Kidney (tissue), 14 donors: ENCODE measurements around the gene LPAR2. TPM values are rescaled to one million over a fixed set of nuclear protein-coding genes. Genes with fewer than 3 reads are reported as not detected.

Experiments used
- DNase-seq, 5 donors: peaks; one replicate each; pipeline ENCODE4 v3.0.0-alpha.2; 2013 to 2020
- FAIRE-seq: peaks from 2 replicates; lab custom pipeline; 2012; peaks lifted over from hg19 to GRCh38; lab: Jason Lieb, UNC
- H3K27ac ChIP-seq, 2 donors: one replicate each; pipeline ENCODE4 v1.7.0; 2013; ENCODE audit warnings: low read depth in 2 of 2, low read length in 2 of 2, inconsistent platforms in 1 of 2
- H3K27me3 ChIP-seq: one replicate; pipeline ENCODE4 v1.7.1; 2013; ENCODE audit warnings: low read length, inconsistent platforms; ENCODE audit not compliant: control insufficient read depth, insufficient read depth
- H3K36me3 ChIP-seq, 3 donors: one replicate each; pipeline versions ENCODE4 v1.7.0 to v1.7.1; 2013; ENCODE audit warnings: low read length in 3 of 3, control low read depth in 1 of 3, inconsistent platforms in 1 of 3; ENCODE audit not compliant: insufficient read depth in 3 of 3, control insufficient read depth in 2 of 3
- H3K4me1 ChIP-seq, 3 donors: one replicate each; pipeline versions ENCODE4 v1.7.0 to v1.7.1; 2013; ENCODE audit warnings: low read length in 3 of 3, inconsistent platforms in 1 of 3, low read depth in 1 of 3; ENCODE audit not compliant: control insufficient read depth in 2 of 3, insufficient read depth in 2 of 3
- H3K4me3 ChIP-seq, 3 donors: one replicate each; pipeline versions ENCODE4 v1.7.0 to v1.8.1; 2013; ENCODE audit warnings: low read length in 3 of 3, control low read depth in 1 of 3, inconsistent platforms in 1 of 3
- H3K9ac ChIP-seq, 3 donors: one replicate each; pipeline versions ENCODE4 v1.7.0 to v1.7.1; 2013; ENCODE audit warnings: low read length in 3 of 3, control low read depth in 1 of 3, inconsistent platforms in 1 of 3
- H3K9me3 ChIP-seq, 3 donors: one replicate each; pipeline versions ENCODE4 v1.7.0 to v1.7.1; 2013; ENCODE audit warnings: low read length in 3 of 3, control low read depth in 1 of 3, inconsistent platforms in 1 of 3; ENCODE audit not compliant: control insufficient read depth in 2 of 3, insufficient read depth in 1 of 3
- CTCF ChIP-seq: IDR thresholded peaks from 3 replicates; pipeline ENCODE4 v1.5.1; 2012; ENCODE audit warnings: mild to moderate bottlenecking, moderate library complexity, borderline replicate concordance; ENCODE audit not compliant: insufficient read depth; ENCODE audit errors: extremely low read depth
- intact Hi-C: fragments of 100-400 bp; cut with DNase I; formaldehyde crosslinking; loops from one replicate; pipeline ENCODE4 v1.11.1; 2022
- polyA plus RNA-seq: library from polyadenylated mRNA; stranded (reverse); fragments of 350-450 nt; fragmentation: Illumina TruSeq; extraction: RNeasy Lipid Tissue Mini Kit (QIAGEN cat#74804); gene quantifications from one replicate; pipeline ENCODE4 v1.2.3, GENCODE V29; 2014; ENCODE audit warnings: low read depth, low replicate concordance; ENCODE audit not compliant: insufficient read depth
- total RNA-seq: library from RNA; stranded (reverse); fragmentation: NEBNext Ultra II Directional; extraction: Animal tissue kit (Norgen Biotek cat#: 25700); gene quantifications from one replicate; pipeline ENCODE4 v1.2.1, GENCODE V29; 2021
- donor health status: control.
- donor health status: control.
- donor health status: control.
- donor health status: control.
- donor health status: control.
- donor health status: DM: yes; HTN: yes; CAD: no.
- donor health status: Normal renal cell carcinoma (clear cell type).

Gene LPAR2
- total and polyA plus RNA-seq, 2 donors from 2014 or later, result 5.6 to 10.4 TPM

- peak within 1 kb of the TSS; percentile 45 to 53 (median 50) for H3K4me3 ChIP-seq
- no peaks in the 10 kb centered on the region for H3K9me3 ChIP-seq
- H3K27me3 ChIP-seq, result no peaks in the 10 kb centered on the region
- H3K9ac ChIP-seq, result peak within 1 kb of the TSS in 2 of 3 donors; percentile 30 to 51
- H3K27ac ChIP-seq, result no peak within 1 kb of the TSS
- DNase-seq (peak; percentile 98), FAIRE-seq (no peak)
- no peak for TF ChIP-seq CTCF
- intact Hi-C loops, result no loop called here
- no peaks in the 10 kb centered on the region for H3K4me1 ChIP-seq
- H3K36me3 ChIP-seq, result no peaks in the 10 kb centered on the region
Observed at GRCh38 chr19:19618219-19619051, 9.6 kb downstream of the LPAR2 start, which contains the start of gene PBX4. Gene PBX4 (minus strand): TSS chr19:19618687. CDS start chr19:19618629, 58 bp downstream.

GRCh38 chr19:19615086-19615485 is 12.9 kb downstream of the LPAR2 start:
- no peaks in the 10 kb centered on the region for H3K4me1 ChIP-seq
- H3K27me3 ChIP-seq, result no peaks in the 10 kb centered on the region
- H3K4me3 ChIP-seq, result no peak overlapping the region
- no peaks in the 10 kb centered on the region for H3K36me3 ChIP-seq
- H3K9ac ChIP-seq, result no peak overlapping the region
- FAIRE-seq (no peak), DNase-seq (no peak)
- no peaks in the 10 kb centered on the region for H3K9me3 ChIP-seq
- intact Hi-C loops, result no loop called here
- no peak for TF ChIP-seq CTCF
- no peak overlapping the region for H3K27ac ChIP-seq

- H3K27ac ChIP-seq, result no peak overlapping the region
- H3K9me3 ChIP-seq, result no peaks in the 10 kb centered on the region
- no peaks in the 10 kb centered on the region for H3K36me3 ChIP-seq
- intact Hi-C loops, result no loop called here
- FAIRE-seq, result no peak
- no peak overlapping the region for H3K4me3 ChIP-seq
- no peak overlapping the region for H3K9ac ChIP-seq
- H3K4me1 ChIP-seq, result no peaks in the 10 kb centered on the region
- TF ChIP-seq CTCF, result no peak
- no peak for DNase-seq
- no peaks in the 10 kb centered on the region for H3K27me3 ChIP-seq
Observed at GRCh38 chr19:19613506-19613905, 14.5 kb downstream of the LPAR2 start.
